Embryonic facial prominence (tissue), 1 donor: ENCODE measurements around the gene LENG8.
"Not testable (repeated sequence)": the region's sequence is repeated elsewhere in the genome, so short reads cannot be mapped to it uniquely, and the experiment has no call there.

ENCODE experiments used
- DNase-seq: peaks from one replicate; pipeline ENCODE4 v3.0.0-alpha.2; 2016; ENCODE audit errors: extremely low spot score

Gene LENG8

GRCh38 chr19:54478677-54479266 lies 29.8 kb downstream of the LENG8 start:
- DNase-seq: no peak

GRCh38 chr19:54480051-54480450 lies 31.1 kb downstream of the LENG8 start:
- DNase-seq: no peak

- DNase-seq: no peak
Observed at GRCh38 chr19:54481326-54481930, 32.4 kb downstream of the LENG8 start.

- no peak for DNase-seq
Observed at GRCh38 chr19:54482889-54483288, 33.9 kb downstream of the LENG8 start.

- no peak for DNase-seq
Observed at GRCh38 chr19:54484451-54484850, 35.5 kb downstream of the LENG8 start.

GRCh38 chr19:54485851-54486250 lies 36.9 kb downstream of the LENG8 start:
- DNase-seq: no peak

- no peak for DNase-seq
Observed at GRCh38 chr19:54489341-54489740, 40.3 kb downstream of the LENG8 start.

- no peak for DNase-seq
Observed at GRCh38 chr19:54489766-54490165, 40.8 kb downstream of the LENG8 start.

- no peak for DNase-seq
Observed at GRCh38 chr19:54492568-54492967, 43.6 kb downstream of the LENG8 start.

GRCh38 chr19:54493056-54493455 lies 44.1 kb downstream of the LENG8 start:
- DNase-seq: not testable (repeated sequence)

GRCh38 chr19:54493967-54494585 lies 45.1 kb downstream of the LENG8 start:
- DNase-seq: no peak

GRCh38 chr19:54495284-54495683 lies 46.3 kb downstream of the LENG8 start:
- not testable (repeated sequence) for DNase-seq

GRCh38 chr19:54497747-54498450 lies 48.9 kb downstream of the LENG8 start:
- DNase-seq: not testable (repeated sequence)

- DNase-seq: not testable (repeated sequence)
Observed at GRCh38 chr19:54498451-54498772, 49.4 kb downstream of the LENG8 start.

- DNase-seq: no peak
Observed at GRCh38 chr19:54502518-54503048, 53.6 kb downstream of the LENG8 start, which contains the start of gene LAIR2. TSS of gene LAIR2 (plus strand) at chr19:54502831. CDS start at chr19:54502919, 88 bp downstream.

- not testable (repeated sequence) for DNase-seq
Observed at GRCh38 chr19:54505542-54505941, 56.5 kb downstream of the LENG8 start.

- DNase-seq: no peak
Observed at GRCh38 chr19:54506079-54506478, 57.1 kb downstream of the LENG8 start.

GRCh38 chr19:54507038-54507717 lies 58.2 kb downstream of the LENG8 start:
- not testable (repeated sequence) for DNase-seq

GRCh38 chr19:54507824-54508223 lies 58.8 kb downstream of the LENG8 start:
- DNase-seq: no peak

- not testable (repeated sequence) for DNase-seq
Observed at GRCh38 chr19:54508487-54508886, 59.5 kb downstream of the LENG8 start.

- not testable (repeated sequence) for DNase-seq
Observed at GRCh38 chr19:54509200-54509940, 60.4 kb downstream of the LENG8 start.
